Measurements from ENCODE around the gene CDK5RAP3.

GRCh38 chr17:48024149-48025039 lies 53.5 kb downstream of the CDK5RAP3 start:
- TF ChIP-seq CTCF (IDR thresholded peaks at IDR 0.05; ENCODE audit: poor library complexity, severe bottlenecking) (no peak), POLR2AphosphoS5 (IDR thresholded peaks at IDR 0.05) (no peak), RAD21 (conservative IDR thresholded peaks at IDR 0.05) (no peak), EZH2 (IDR thresholded peaks at IDR 0.05; ENCODE audit: borderline replicate concordance, insufficient read depth, low read length, poor library complexity, severe bottlenecking) (no peak), REST (IDR thresholded peaks at IDR 0.05; ENCODE audit: borderline replicate concordance) (no peak), EP300 (conservative IDR thresholded peaks at IDR 0.05; ENCODE audit: poor library complexity, severe bottlenecking) (no peak)
